HK-2 (cell line): ENCODE measurements around the gene TMEFF1.

Experiments used
- DNase-seq: peaks from one replicate; pipeline ENCODE4 v3.0.0-alpha.2; 2018; ENCODE audit not compliant: unreplicated experiment

Gene TMEFF1

GRCh38 chr9:100602342-100602801 is 129.4 kb downstream of the TMEFF1 start:
- DNase-seq, result no peak

- no peak for DNase-seq
Measured at GRCh38 chr9:100605405-100605804, 132.5 kb downstream of the TMEFF1 start.

GRCh38 chr9:100619194-100619593 is 146.2 kb downstream of the TMEFF1 start:
- no peak for DNase-seq

- no peak for DNase-seq
Measured at GRCh38 chr9:100619665-100620064, 146.7 kb downstream of the TMEFF1 start.

- no peak for DNase-seq
Measured at GRCh38 chr9:100623969-100624368, 151.0 kb downstream of the TMEFF1 start.

GRCh38 chr9:100626949-100627348 is 154.0 kb downstream of the TMEFF1 start:
- no peak for DNase-seq
